ENCODE measurements around the gene CLDN20.
A peak's percentile ranks its signal among the peaks of the same experiment; 100 is the strongest.

CLDN20 gene

DNA sequence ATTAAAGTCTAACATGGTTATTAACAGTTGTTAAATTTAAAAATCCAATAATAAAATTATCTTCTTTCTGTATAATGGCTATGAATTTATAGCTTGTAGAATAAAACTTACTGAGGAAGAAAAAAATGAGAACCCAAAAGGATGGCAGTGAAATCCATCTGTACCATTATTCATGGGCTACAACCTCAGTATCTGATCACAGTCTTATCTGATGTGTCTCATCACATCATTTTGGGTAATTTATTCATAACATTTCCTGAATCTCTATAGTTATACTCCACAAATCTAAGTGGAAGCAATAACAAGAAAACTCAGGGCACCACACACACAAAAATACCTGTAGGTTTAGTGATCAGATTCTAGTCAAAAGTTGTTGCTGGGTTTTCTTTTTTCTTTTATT lies 7.3 kb downstream of the CLDN20 start (continued):
- TF ChIP-seq ZNF701 (tag by site-specific recombination; IDR thresholded peaks at IDR 0.05) (no peak), ZNF335 (tag by site-specific recombination; conservative IDR thresholded peaks at IDR 0.05) (no peak), ZNF521 (tag by site-specific recombination; IDR thresholded peaks at IDR 0.05) (no peak), ZNF366 (tag by site-specific recombination; conservative IDR thresholded peaks at IDR 0.05) (no peak)

DNA sequence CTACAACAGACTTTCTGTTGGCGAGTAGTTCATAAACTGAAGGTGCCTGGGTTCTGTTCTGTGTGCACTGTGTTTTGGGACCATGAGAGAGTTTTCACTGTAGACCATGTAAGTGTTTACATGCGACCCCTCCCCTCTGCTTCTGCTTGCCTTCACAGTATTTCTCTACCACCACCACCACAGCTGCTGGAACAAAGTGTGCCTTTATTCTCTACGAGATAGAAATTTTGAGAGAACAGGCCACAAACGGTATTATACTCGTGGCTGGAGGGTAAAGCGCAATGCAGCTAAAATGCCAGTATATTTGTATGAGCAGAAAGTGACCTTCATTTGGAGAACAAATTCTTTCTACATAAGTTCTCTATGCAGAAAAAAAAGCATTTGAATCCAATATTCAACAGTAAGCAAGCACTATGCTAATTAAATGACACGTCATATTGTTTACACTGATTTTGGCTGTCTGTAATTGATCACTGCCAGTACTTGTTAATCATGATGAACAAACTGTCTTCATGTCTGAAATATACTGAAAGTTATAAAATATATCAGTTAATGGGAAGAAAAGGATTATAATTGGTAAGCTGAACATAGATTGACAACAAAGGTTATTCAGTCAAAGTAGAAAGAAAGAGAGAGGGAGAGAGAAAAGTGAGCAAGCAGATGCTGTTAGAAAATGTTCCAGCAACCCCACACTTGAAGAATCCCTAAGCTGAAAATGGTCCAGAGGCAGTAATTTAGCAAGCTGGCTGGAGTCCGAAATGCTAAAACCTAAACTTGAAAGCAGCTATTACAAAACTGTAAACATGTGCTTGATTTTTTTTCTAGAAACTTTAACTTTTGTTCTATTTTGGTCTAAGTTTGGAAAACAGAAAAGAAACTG lies 8.8 kb downstream of the CLDN20 start:
- ChIA-PET CTCF (interaction anchor here (0.6 to 1.5 kb wide), 4 partner anchors 9 to 344 kb away, joined by 3 read pairs; partner anchors contain the start of gene CLDN20), POLR2A (interaction anchor here (0.6 kb wide), 1 partner anchor 39 kb away, joined by 4 read pairs; no protein-coding TSS in a partner anchor)
- Histone ChIP-seq H3K27ac (ENCODE audit: extremely low read depth, low read depth, low read length) (no peak overlapping the region), H3K4me3 (ENCODE audit: low read depth, low read length) (no peak overlapping the region), H3K36me3 (ENCODE audit: control insufficient read depth in 2 of 2, insufficient read depth in 1 of 2, low read length in 2 of 2) (peaks cover 0 to 24% of the 10 kb centered on the region in 2 experiments; a peak in 1 of 3 replicates), H3K9me3 (ENCODE audit: control insufficient read depth, insufficient read depth, low read depth, low read length) (no peaks in the 10 kb centered on the region), H3K4me1 (ENCODE audit: control insufficient read depth, insufficient read depth, low read length) (no peaks in the 10 kb centered on the region)
- TF ChIP-seq ZNF37A (tag by site-specific recombination; IDR thresholded peaks at IDR 0.05) (no peak), ZNF433 (tag by site-specific recombination; IDR thresholded peaks at IDR 0.05; ENCODE audit: low read depth) (no peak), SP2 (tag by site-specific recombination; IDR thresholded peaks at IDR 0.05) (no peak), ZNF629 (tag by site-specific recombination; IDR thresholded peaks at IDR 0.05) (no peak), ZNF157 (tag by site-specific recombination; IDR thresholded peaks at IDR 0.05) (no peak), GLIS1 (tag by site-specific recombination; IDR thresholded peaks at IDR 0.05) (no peak), ZNF133 (tag by site-specific recombination; IDR thresholded peaks at IDR 0.05) (no peak), ZNF292 (tag by site-specific recombination; IDR thresholded peaks at IDR 0.05; ENCODE audit: borderline replicate concordance, low read depth) (no peak), ZNF23 (tag by site-specific recombination; IDR thresholded peaks at IDR 0.05; ENCODE audit: borderline replicate concordance) (no peak)

DNA sequence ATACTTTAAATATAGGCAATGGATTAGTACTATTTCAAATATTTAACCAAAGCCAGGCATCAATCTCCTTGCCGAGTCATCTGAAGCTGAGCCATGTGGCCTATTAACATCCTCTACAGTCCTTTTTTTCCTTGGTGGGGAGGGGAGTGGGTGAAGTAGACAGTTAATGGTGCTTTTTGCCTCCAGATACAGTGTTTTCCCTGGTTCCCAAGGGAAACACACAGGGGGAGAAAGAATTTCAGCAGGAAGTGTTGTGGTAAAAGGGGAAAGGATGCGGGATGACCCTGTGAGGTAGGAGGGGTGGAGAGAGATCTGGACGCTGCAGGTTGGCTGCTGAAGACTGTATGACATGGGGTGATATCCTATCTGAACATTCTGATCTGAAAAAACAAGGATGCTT lies 9.6 kb downstream of the CLDN20 start:
- H3K36me3 ChIP-seq (ENCODE audit: control insufficient read depth in 2 of 2, insufficient read depth in 1 of 2, low read length in 2 of 2), result peaks cover 0 to 26% of the 10 kb centered on the region in 2 experiments; a peak in 1 of 3 replicates
- CTCF ChIA-PET, result interaction anchor here (0.8 to 1.1 kb wide), 2 partner anchors 10 to 31 kb away, joined by 3 read pairs; partner anchors contain the start of gene CLDN20
- POLR2A ChIA-PET, result no interaction called here
- H3K9me3 ChIP-seq (ENCODE audit: control insufficient read depth, insufficient read depth, low read depth, low read length), result no peaks in the 10 kb centered on the region
- H3K4me1 ChIP-seq (ENCODE audit: control insufficient read depth, insufficient read depth, low read length), result no peaks in the 10 kb centered on the region
- no peak for TF ChIP-seq ZNF623 (tag by site-specific recombination; IDR thresholded peaks at IDR 0.05)
- TF ChIP-seq ZNF660 (tag by site-specific recombination; IDR thresholded peaks at IDR 0.05), result peak; percentile 84
- H3K27ac ChIP-seq (ENCODE audit: extremely low read depth, low read depth, low read length), result no peak overlapping the region
- no peak overlapping the region for H3K4me3 ChIP-seq (ENCODE audit: low read depth, low read length)

DNA sequence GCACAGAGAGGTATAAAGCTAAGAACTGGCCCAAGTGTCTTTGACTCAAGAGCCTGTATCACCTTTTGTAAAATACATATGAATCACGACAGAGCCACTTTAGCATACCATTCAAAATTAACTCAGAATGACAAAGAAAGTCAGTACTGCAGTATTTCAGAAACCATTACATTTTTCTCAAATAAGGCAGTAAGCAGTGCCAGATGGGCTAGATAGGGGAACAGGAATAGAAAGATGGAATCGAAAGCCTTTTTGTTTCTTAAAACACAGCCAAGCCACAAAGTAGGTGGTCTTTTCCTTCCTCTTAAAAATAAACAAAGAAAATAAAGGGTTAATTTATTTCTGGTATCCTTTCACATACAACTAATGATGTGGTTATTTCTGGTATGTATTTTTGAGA lies 10.3 kb downstream of the CLDN20 start:
- POLR2A ChIA-PET, result no interaction called here
- no peaks in the 10 kb centered on the region for H3K9me3 ChIP-seq (ENCODE audit: control insufficient read depth, insufficient read depth, low read depth, low read length)
- no peak overlapping the region for H3K27ac ChIP-seq (ENCODE audit: extremely low read depth, low read depth, low read length)
- peaks cover 0 to 30% of the 10 kb centered on the region in 2 experiments; a peak in 1 of 3 replicates for H3K36me3 ChIP-seq (ENCODE audit: control insufficient read depth in 2 of 2, insufficient read depth in 1 of 2, low read length in 2 of 2)
- H3K4me1 ChIP-seq (ENCODE audit: control insufficient read depth, insufficient read depth, low read length), result no peaks in the 10 kb centered on the region
- H3K4me3 ChIP-seq (ENCODE audit: low read depth, low read length), result no peak overlapping the region
- TF ChIP-seq ZFP3 (tag by site-specific recombination; IDR thresholded peaks at IDR 0.05; ENCODE audit: low read depth) (no peak), ZNF701 (tag by site-specific recombination; IDR thresholded peaks at IDR 0.05) (no peak), ZNF510 (tag by site-specific recombination; IDR thresholded peaks at IDR 0.05; ENCODE audit: insufficient replicate concordance) (no peak)
- CTCF ChIA-PET, result no interaction called here

DNA sequence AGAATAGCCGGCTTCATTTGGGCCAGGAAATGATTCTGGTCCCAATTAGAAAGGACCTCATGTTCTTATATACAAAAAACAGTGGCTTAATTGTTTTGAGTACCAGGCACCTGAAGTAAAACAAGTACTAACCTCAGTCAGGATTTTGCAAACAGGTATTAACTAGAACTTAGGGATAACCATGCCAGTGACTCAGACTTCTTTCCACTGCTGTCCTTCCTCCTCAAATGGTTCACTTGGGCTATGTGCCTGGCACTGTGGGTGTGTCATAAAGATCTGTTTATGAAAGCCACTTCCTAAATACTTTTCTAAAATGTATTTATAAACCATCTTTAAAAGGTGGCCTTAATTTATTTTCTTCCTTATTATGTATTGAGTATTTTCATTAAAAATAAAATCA lies 10.7 kb downstream of the CLDN20 start:
- H3K36me3 ChIP-seq (ENCODE audit: control insufficient read depth in 2 of 2, insufficient read depth in 1 of 2, low read length in 2 of 2), result peaks cover 0 to 34% of the 10 kb centered on the region in 2 experiments; a peak in 1 of 3 replicates
- ChIA-PET CTCF (no interaction called here), POLR2A (no interaction called here)
- no peaks in the 10 kb centered on the region for H3K4me1 ChIP-seq (ENCODE audit: control insufficient read depth, insufficient read depth, low read length)
- no peak overlapping the region for H3K4me3 ChIP-seq (ENCODE audit: low read depth, low read length)
- H3K9me3 ChIP-seq (ENCODE audit: control insufficient read depth, insufficient read depth, low read depth, low read length), result no peaks in the 10 kb centered on the region
- H3K27ac ChIP-seq (ENCODE audit: extremely low read depth, low read depth, low read length), result no peak overlapping the region
- TF ChIP-seq ZNF585B (tag by site-specific recombination; IDR thresholded peaks at IDR 0.05), result no peak
- TF ChIP-seq ZFP37 (tag by site-specific recombination; IDR thresholded peaks at IDR 0.05), result no peak
- no peak for TF ChIP-seq CTCF (tag by site-specific recombination; IDR thresholded peaks at IDR 0.05)
- no peak for TF ChIP-seq YY1 (tag by site-specific recombination; IDR thresholded peaks at IDR 0.05)
- TF ChIP-seq ZNF114 (tag by site-specific recombination; IDR thresholded peaks at IDR 0.05), result no peak
- TF ChIP-seq PRDM1 (tag by site-specific recombination; IDR thresholded peaks at IDR 0.05), result no peak
- TF ChIP-seq ZNF555 (tag by site-specific recombination; conservative IDR thresholded peaks at IDR 0.05), result no peak
- no peak for TF ChIP-seq ZNF366 (tag by site-specific recombination; conservative IDR thresholded peaks at IDR 0.05)
- no peak for TF ChIP-seq HOXA7 (CRISPR knock-in tag; IDR thresholded peaks at IDR 0.05; ENCODE audit: borderline replicate concordance)
- TF ChIP-seq ZSCAN23 (tag by site-specific recombination; IDR thresholded peaks at IDR 0.05), result no peak
